ENCODE results near the gene BABAM2. TPM values are rescaled to one million over a fixed set of nuclear protein-coding genes. Genes with fewer than 3 reads are reported as not detected.

Gene BABAM2
- total RNA-seq, 2 donors from 2014 or later = 36.4 to 40.9 TPM

DNA sequence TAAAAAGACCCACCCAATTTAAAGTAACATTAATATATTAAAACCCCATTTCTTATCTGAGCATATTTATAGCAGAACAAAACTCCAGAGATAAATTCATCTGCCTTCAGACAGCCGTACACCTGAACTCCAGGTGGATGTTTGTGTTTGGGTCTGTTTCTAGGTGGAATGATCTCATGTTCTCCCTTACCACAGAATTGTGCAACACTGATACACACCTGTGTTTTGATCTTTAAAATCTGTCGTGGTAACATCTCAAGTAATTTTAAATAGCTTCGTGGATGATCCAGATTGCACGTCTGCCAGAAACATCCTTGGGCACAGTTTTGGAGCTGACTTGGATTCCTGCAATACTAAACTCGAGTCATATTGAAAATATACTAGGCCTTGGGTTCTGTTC, 294.6 kb downstream of the BABAM2 start:
- H3K4me1 Mint-ChIP-seq = no peaks in the 10 kb centered on the region
- H3K27me3 Mint-ChIP-seq (ENCODE audit: insufficient read depth) = no peaks in the 10 kb centered on the region
- Histone ChIP-seq H3K36me3 (ENCODE audit: control insufficient read depth, insufficient read depth, low read length) (no peaks in the 10 kb centered on the region), H3K27me3 (ENCODE audit: control insufficient read depth, insufficient read depth, low read length, poor library complexity, severe bottlenecking) (no peaks in the 10 kb centered on the region), H3K4me3 (ENCODE audit: low read length) (no peak overlapping the region), H3K9ac (ENCODE audit: extremely low read depth, low read length, poor library complexity, severe bottlenecking) (no peak overlapping the region), H3K27ac (ENCODE audit: low read depth, low read length) (no peak overlapping the region), H3K4me1 (ENCODE audit: control insufficient read depth, insufficient read depth, low read length) (no peaks in the 10 kb centered on the region), H3K9me3 (ENCODE audit: control insufficient read depth, low read length) (no peaks in the 10 kb centered on the region)
- no peak overlapping the region for H3K4me3 Mint-ChIP-seq
- TF ChIP-seq, protein P1, sequence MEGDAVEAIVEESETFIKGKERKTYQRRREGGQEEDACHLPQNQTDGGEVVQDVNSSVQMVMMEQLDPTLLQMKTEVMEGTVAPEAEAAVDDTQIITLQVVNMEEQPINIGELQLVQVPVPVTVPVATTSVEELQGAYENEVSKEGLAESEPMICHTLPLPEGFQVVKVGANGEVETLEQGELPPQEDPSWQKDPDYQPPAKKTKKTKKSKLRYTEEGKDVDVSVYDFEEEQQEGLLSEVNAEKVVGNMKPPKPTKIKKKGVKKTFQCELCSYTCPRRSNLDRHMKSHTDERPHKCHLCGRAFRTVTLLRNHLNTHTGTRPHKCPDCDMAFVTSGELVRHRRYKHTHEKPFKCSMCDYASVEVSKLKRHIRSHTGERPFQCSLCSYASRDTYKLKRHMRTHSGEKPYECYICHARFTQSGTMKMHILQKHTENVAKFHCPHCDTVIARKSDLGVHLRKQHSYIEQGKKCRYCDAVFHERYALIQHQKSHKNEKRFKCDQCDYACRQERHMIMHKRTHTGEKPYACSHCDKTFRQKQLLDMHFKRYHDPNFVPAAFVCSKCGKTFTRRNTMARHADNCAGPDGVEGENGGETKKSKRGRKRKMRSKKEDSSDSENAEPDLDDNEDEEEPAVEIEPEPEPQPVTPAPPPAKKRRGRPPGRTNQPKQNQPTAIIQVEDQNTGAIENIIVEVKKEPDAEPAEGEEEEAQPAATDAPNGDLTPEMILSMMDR (conservative IDR thresholded peaks at IDR 0.05) = no peak
- 95 to 97% methylated on average over 4 to 5 of the region's 5 CpGs for WGBS, 2 experiments (ENCODE audit: insufficient coverage in 1 of 2, insufficient read length in 1 of 2)
- H3K9me3 Mint-ChIP-seq = no peaks in the 10 kb centered on the region
- no peak overlapping the region for H3K27ac Mint-ChIP-seq
- no peak for DNase-seq
- H3K36me3 Mint-ChIP-seq (ENCODE audit: low read depth) = no peaks in the 10 kb centered on the region

DNA sequence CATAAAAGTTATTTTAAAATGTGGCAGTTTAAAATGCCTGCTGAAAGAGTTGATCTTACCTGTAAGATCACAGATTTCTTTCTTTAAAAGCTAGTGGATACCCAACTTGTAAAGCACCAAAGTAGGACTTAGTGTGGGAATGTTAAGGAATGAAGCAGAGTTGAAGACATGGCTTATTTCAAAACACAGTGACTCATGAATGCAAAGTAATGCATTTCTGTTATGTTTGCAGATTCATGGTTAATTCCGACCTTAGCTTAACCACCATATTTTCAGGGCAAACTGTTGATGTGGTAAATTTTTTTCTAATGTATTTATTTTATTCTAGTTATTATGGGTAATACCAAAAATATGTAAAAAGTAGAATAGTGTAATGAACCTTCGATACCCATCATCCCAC, 295.4 kb downstream of the BABAM2 start:
- Mint-ChIP-seq H3K27ac (no peak overlapping the region), H3K4me3 (no peak overlapping the region), H3K9me3 (no peaks in the 10 kb centered on the region), H3K27me3 (ENCODE audit: insufficient read depth) (no peaks in the 10 kb centered on the region), H3K4me1 (no peaks in the 10 kb centered on the region), H3K36me3 (ENCODE audit: low read depth) (no peaks in the 10 kb centered on the region)
- Histone ChIP-seq H3K4me1 (ENCODE audit: control insufficient read depth, insufficient read depth, low read length) (no peaks in the 10 kb centered on the region), H3K9me3 (ENCODE audit: control insufficient read depth, low read length) (no peaks in the 10 kb centered on the region), H3K9ac (ENCODE audit: extremely low read depth, low read length, poor library complexity, severe bottlenecking) (no peak overlapping the region), H3K27ac (ENCODE audit: low read depth, low read length) (no peak overlapping the region), H3K27me3 (ENCODE audit: control insufficient read depth, insufficient read depth, low read length, poor library complexity, severe bottlenecking) (no peaks in the 10 kb centered on the region), H3K4me3 (ENCODE audit: low read length) (no peak overlapping the region), H3K36me3 (ENCODE audit: control insufficient read depth, insufficient read depth, low read length) (no peaks in the 10 kb centered on the region)
- WGBS, 2 experiments (ENCODE audit: insufficient coverage in 1 of 2, insufficient read length in 1 of 2) = 100% methylated on average over 2 of the region's 2 CpGs; no CpG with 5 or more reads in 1 of the 2 experiments
- TF ChIP-seq, protein P1 (conservative IDR thresholded peaks at IDR 0.05) = no peak
- no peak for DNase-seq

- no peak overlapping the region for H3K4me3 ChIP-seq (ENCODE audit: low read length)
- H3K9me3 Mint-ChIP-seq = no peaks in the 10 kb centered on the region
- no peaks in the 10 kb centered on the region for H3K27me3 Mint-ChIP-seq (ENCODE audit: insufficient read depth)
- H3K4me1 ChIP-seq (ENCODE audit: control insufficient read depth, insufficient read depth, low read length) = no peaks in the 10 kb centered on the region
- no peaks in the 10 kb centered on the region for H3K9me3 ChIP-seq (ENCODE audit: control insufficient read depth, low read length)
- TF ChIP-seq, protein P1 (conservative IDR thresholded peaks at IDR 0.05) = no peak
- no peaks in the 10 kb centered on the region for H3K36me3 ChIP-seq (ENCODE audit: control insufficient read depth, insufficient read depth, low read length)
- no peak for DNase-seq
- no peak overlapping the region for H3K27ac ChIP-seq (ENCODE audit: low read depth, low read length)
- H3K27me3 ChIP-seq (ENCODE audit: control insufficient read depth, insufficient read depth, low read length, poor library complexity, severe bottlenecking) = no peaks in the 10 kb centered on the region
- no peak overlapping the region for H3K4me3 Mint-ChIP-seq
- no peaks in the 10 kb centered on the region for H3K4me1 Mint-ChIP-seq
- H3K27ac Mint-ChIP-seq = no peak overlapping the region
- no peak overlapping the region for H3K9ac ChIP-seq (ENCODE audit: extremely low read depth, low read length, poor library complexity, severe bottlenecking)
- H3K36me3 Mint-ChIP-seq (ENCODE audit: low read depth) = no peaks in the 10 kb centered on the region
Measured at GRCh38 chr2:28187186-28187585, 296.7 kb downstream of the BABAM2 start.

Data from endodermal cell (in vitro differentiated cells).